LNCaP clone FGC (cell line): ENCODE data around the gene ARPC2.

Experiments used
- DNase-seq: peaks from one replicate; pipeline ENCODE4 v3.0.0-alpha.2; 2011; ENCODE audit warnings: low read depth
- H3K4me3 ChIP-seq: 2 replicates; pipeline ENCODE4 v1.5.1; 2011; ENCODE audit warnings: mild to moderate bottlenecking, low read depth, low read length, control low read depth
- CTCF ChIP-seq: IDR thresholded peaks from 2 replicates; pipeline ENCODE4 v1.5.1; 2012; ENCODE audit warnings: mild to moderate bottlenecking; ENCODE audit not compliant: control insufficient read depth, insufficient read depth; ENCODE audit errors: extremely low read depth

The ARPC2 gene

GRCh38 chr2:218263817-218264641, 47.0 kb downstream of the ARPC2 start:
- no peak overlapping the region for H3K4me3 ChIP-seq
- DNase-seq: no peak
- no peak for TF ChIP-seq CTCF

GRCh38 chr2:218264773-218265561, 48.0 kb downstream of the ARPC2 start:
- no peak overlapping the region for H3K4me3 ChIP-seq
- TF ChIP-seq CTCF: no peak
- no peak for DNase-seq

- no peak overlapping the region for H3K4me3 ChIP-seq
- no peak for DNase-seq
- TF ChIP-seq CTCF: no peak
Measured at GRCh38 chr2:218265626-218266025, 48.6 kb downstream of the ARPC2 start.

- TF ChIP-seq CTCF: no peak
- no peak overlapping the region for H3K4me3 ChIP-seq
- no peak for DNase-seq
Measured at GRCh38 chr2:218266316-218266979, 49.5 kb downstream of the ARPC2 start.

- no peak overlapping the region for H3K4me3 ChIP-seq
- no peak for TF ChIP-seq CTCF
- DNase-seq: no peak
Measured at GRCh38 chr2:218267259-218267658, 50.3 kb downstream of the ARPC2 start.

- DNase-seq: peak; percentile 94
Measured at GRCh38 chr2:218269900-218270720, 53.1 kb downstream of the ARPC2 start, which contains the start of the genes AAMP and PNKD. Gene AAMP (minus strand): TSS chr2:218270137. CDS start chr2:218270086, 51 bp downstream. Gene PNKD (plus strand): TSS chr2:218270519. CDS start chr2:218270536, 17 bp downstream.

More at GRCh38 chr2:218269900-218270720, 53.1 kb downstream of the ARPC2 start, which contains the start of the genes AAMP and PNKD:
- peak within 1 kb of the TSS; percentile 93 for H3K4me3 ChIP-seq
- no peak for TF ChIP-seq CTCF
